ENCODE results near the gene ZIC5.

GRCh38 chr13:99967498-99967868 is 4.1 kb downstream of the ZIC5 start:
- no peak for TF ChIP-seq CTCF (IDR thresholded peaks at IDR 0.05)
- TF ChIP-seq POLR2A (IDR thresholded peaks at IDR 0.05): no peak

All from adrenal gland (tissue), 5 donors.